ENCODE results near the gene FOLR1.
"Not testable (repeated sequence)": the region's sequence is repeated elsewhere in the genome, so short reads cannot be mapped to it uniquely, and the experiment has no call there.

The FOLR1 gene

DNA sequence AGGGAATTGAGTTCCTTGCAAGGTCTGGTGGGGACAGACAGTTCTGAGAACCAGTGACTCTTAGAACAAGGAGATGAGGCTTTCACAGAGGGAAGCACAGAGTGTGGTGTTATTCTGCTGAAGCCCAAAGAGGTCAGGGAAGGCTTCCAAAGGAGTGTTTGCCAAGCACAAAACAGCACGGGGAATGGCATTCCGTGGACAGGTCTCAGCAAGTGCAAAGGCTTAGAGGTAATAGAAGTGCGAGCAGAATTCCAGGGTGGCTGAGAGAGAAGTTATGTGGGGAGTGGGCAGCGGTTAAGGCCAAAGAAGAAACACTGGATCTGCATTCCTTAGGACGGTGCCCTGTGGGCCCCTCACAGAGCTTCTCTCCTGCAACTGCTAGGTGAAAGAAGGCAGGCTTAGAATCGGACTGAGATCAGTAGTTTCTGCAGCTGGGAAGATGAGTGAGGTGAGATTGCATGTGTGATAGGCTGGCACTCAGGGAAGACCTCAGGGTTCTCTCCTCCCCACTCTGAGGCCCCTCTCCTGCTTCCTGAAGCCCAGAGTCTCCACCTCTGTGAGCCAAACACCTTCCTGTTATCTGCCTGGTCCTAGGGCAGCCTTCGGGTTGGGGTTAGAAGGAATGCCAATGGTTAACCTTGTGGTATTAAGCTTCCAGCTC lies 10.9 kb upstream of the FOLR1 start:
- H3K9me3 ChIP-seq (ENCODE audit: control insufficient read depth in 1 of 2, low read length in 2 of 2); H3K4me3 ChIP-seq (ENCODE audit: low read depth in 1 of 2, low read length in 2 of 2); H3K27ac ChIP-seq (ENCODE audit: low read depth, low read length); H3K36me3 ChIP-seq (ENCODE audit: control insufficient read depth in 1 of 2, insufficient read depth in 2 of 2, low read length in 2 of 2); H3K4me1 ChIP-seq (ENCODE audit: control insufficient read depth in 1 of 2, insufficient read depth in 2 of 2, low read length in 2 of 2); H3K9ac ChIP-seq (ENCODE audit: low read depth in 1 of 2, low read length in 2 of 2); H3K27me3 ChIP-seq (ENCODE audit: control insufficient read depth in 1 of 2, insufficient read depth in 2 of 2, low read length in 2 of 2): not testable (repeated sequence)

DNA sequence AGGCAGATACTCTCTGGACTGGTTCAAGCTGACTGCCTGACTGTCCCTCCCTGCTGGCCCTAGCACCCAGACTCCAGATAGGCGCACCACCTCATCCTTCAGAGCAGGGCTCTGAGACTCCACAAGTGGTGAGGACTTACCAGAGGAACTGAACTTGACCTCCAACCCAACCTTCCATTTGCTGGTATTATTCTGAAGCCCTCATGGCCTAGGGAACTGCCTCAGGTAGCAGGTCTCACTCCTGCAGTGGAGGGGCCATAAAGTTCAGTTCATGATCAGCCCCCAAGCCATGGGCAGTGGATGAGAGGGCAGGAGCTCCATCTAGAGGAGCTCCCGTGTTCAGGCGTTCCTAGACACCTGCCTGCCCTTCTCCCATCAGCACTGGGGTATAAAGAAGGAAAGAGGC lies 10.4 kb upstream of the FOLR1 start:
- not testable (repeated sequence) for H3K27me3 ChIP-seq (ENCODE audit: control insufficient read depth in 1 of 2, insufficient read depth in 2 of 2, low read length in 2 of 2); H3K36me3 ChIP-seq (ENCODE audit: control insufficient read depth in 1 of 2, insufficient read depth in 2 of 2, low read length in 2 of 2); H3K9me3 ChIP-seq (ENCODE audit: control insufficient read depth in 1 of 2, low read length in 2 of 2); H3K9ac ChIP-seq (ENCODE audit: low read depth in 1 of 2, low read length in 2 of 2); H3K27ac ChIP-seq (ENCODE audit: low read depth, low read length); H3K4me3 ChIP-seq (ENCODE audit: low read depth in 1 of 2, low read length in 2 of 2); H3K4me1 ChIP-seq (ENCODE audit: control insufficient read depth in 1 of 2, insufficient read depth in 2 of 2, low read length in 2 of 2)

DNA sequence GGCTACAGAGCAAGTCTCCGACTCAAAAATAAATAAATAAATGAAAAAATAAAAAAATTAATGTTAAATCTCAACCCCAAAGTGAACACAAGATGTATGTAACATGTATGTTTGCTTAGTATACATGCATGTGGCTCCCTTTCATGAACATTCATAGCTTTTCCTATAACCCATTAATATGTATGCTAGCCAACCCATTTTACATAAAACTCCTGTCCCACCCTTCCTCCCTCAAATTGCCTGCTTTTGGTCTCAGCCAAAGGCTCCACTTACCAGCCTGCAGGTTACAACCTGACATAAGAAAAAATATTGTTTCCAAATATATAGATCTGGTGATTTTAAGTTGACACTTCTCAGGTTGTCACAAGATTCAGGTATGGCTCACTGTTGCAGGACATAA lies 3.7 kb upstream of the FOLR1 start:
- Histone ChIP-seq H3K4me3 (ENCODE audit: low read depth in 1 of 2, low read length in 2 of 2) (no peak overlapping the region), H3K9me3 (ENCODE audit: control insufficient read depth in 1 of 2, low read length in 2 of 2) (no peaks in the 10 kb centered on the region), H3K27ac (ENCODE audit: low read depth, low read length) (no peak overlapping the region), H3K27me3 (ENCODE audit: control insufficient read depth in 1 of 2, insufficient read depth in 2 of 2, low read length in 2 of 2) (no peaks in the 10 kb centered on the region), H3K36me3 (ENCODE audit: control insufficient read depth in 1 of 2, insufficient read depth in 2 of 2, low read length in 2 of 2) (no peaks in the 10 kb centered on the region), H3K4me1 (ENCODE audit: control insufficient read depth in 1 of 2, insufficient read depth in 2 of 2, low read length in 2 of 2) (no peaks in the 10 kb centered on the region), H3K9ac (ENCODE audit: low read depth in 1 of 2, low read length in 2 of 2) (no peak overlapping the region)

DNA sequence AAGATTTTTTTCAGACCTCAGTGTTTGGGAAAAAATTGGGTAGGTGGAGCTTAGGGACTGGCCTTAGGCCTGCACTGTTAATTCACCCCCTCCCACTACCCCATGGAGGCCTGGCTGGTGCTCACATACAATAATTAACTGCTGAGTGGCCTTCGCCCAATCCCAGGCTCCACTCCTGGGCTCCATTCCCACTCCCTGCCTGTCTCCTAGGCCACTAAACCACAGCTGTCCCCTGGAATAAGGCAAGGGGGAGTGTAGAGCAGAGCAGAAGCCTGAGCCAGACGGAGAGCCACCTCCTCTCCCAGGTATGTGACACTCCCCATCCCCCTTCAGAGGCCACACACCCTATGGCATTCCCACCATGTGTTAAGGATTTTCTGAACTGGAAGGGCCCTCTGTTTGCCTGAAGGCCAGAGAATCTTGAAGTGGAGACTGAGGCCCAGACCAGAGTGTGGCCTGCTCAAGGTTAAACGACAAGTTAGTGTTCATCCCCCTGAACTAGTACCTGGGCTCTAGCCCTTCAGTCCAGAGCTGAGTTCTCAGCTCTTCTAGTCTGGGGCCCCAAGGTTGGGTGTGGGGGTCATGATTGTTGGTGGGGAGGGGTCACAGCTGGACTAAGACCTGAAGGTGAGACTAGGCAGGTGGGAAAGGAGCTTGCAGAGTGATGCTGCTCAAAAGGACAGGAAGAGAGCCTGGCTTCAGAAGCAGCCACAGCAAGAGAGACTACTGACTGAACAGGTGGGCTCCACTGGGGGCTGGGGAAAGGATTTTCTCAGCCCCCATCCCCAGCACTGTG lies 2.3 kb upstream of the FOLR1 start:
- no peaks in the 10 kb centered on the region for H3K27me3 ChIP-seq (ENCODE audit: control insufficient read depth in 1 of 2, insufficient read depth in 2 of 2, low read length in 2 of 2)
- H3K36me3 ChIP-seq (ENCODE audit: control insufficient read depth in 1 of 2, insufficient read depth in 2 of 2, low read length in 2 of 2), result no peaks in the 10 kb centered on the region
- H3K9ac ChIP-seq (ENCODE audit: low read depth in 1 of 2, low read length in 2 of 2), result no peak overlapping the region
- no peak overlapping the region for H3K27ac ChIP-seq (ENCODE audit: low read depth, low read length)
- no peak overlapping the region for H3K4me3 ChIP-seq (ENCODE audit: low read depth in 1 of 2, low read length in 2 of 2)
- no peaks in the 10 kb centered on the region for H3K9me3 ChIP-seq (ENCODE audit: control insufficient read depth in 1 of 2, low read length in 2 of 2)
- no peaks in the 10 kb centered on the region for H3K4me1 ChIP-seq (ENCODE audit: control insufficient read depth in 1 of 2, insufficient read depth in 2 of 2, low read length in 2 of 2)

DNA sequence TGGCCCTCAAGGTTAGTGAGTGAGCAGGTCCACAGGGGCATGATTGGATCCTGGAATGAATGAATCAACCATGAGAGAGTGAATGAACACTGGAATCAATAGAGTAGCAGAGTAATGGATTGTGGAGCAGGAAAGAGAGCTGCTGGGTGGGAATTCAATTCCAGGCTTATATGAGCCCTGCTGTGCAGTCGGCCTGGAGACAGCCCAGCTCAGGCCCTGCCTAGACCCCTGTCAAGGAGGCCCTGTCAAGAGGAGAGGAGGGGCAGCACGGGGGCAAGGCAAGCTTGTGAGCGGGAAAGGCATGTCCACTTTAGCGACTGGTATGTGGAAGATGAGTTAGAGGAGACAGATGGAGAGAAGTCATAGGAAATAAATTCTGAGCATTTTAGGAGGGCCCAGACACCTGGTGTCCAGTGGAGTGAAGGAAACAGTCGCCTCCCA lies 1.3 kb upstream of the FOLR1 start:
- no peaks in the 10 kb centered on the region for H3K4me1 ChIP-seq (ENCODE audit: control insufficient read depth in 1 of 2, insufficient read depth in 2 of 2, low read length in 2 of 2)
- no peaks in the 10 kb centered on the region for H3K27me3 ChIP-seq (ENCODE audit: control insufficient read depth in 1 of 2, insufficient read depth in 2 of 2, low read length in 2 of 2)
- H3K27ac ChIP-seq (ENCODE audit: low read depth, low read length), result no peak overlapping the region
- no peak overlapping the region for H3K9ac ChIP-seq (ENCODE audit: low read depth in 1 of 2, low read length in 2 of 2)
- H3K9me3 ChIP-seq (ENCODE audit: control insufficient read depth in 1 of 2, low read length in 2 of 2), result no peaks in the 10 kb centered on the region
- H3K36me3 ChIP-seq (ENCODE audit: control insufficient read depth in 1 of 2, insufficient read depth in 2 of 2, low read length in 2 of 2), result no peaks in the 10 kb centered on the region
- no peak overlapping the region for H3K4me3 ChIP-seq (ENCODE audit: low read depth in 1 of 2, low read length in 2 of 2)

DNA sequence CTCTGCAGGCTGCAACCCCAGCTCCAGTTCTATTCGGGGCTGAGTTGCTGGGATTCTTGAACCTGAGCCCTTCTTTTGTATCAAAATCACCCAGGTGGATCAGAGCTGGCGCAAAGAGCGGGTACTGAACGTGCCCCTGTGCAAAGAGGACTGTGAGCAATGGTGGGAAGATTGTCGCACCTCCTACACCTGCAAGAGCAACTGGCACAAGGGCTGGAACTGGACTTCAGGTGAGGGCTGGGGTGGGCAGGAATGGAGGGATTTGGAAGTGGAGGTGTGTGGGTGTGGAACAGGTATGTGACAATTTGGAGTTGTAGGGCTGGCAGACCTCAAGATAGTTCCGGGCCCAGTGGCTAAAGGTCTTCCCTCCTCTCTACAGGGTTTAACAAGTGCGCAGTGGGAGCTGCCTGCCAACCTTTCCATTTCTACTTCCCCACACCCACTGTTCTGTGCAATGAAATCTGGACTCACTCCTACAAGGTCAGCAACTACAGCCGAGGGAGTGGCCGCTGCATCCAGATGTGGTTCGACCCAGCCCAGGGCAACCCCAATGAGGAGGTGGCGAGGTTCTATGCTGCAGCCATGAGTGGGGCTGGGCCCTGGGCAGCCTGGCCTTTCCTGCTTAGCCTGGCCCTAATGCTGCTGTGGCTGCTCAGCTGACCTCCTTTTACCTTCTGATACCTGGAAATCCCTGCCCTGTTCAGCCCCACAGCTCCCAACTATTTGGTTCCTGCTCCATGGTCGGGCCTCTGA lies 3.8 kb downstream of the FOLR1 start:
- Histone ChIP-seq H3K27ac (ENCODE audit: low read depth, low read length) (no peak overlapping the region), H3K9me3 (ENCODE audit: control insufficient read depth in 1 of 2, low read length in 2 of 2) (no peaks in the 10 kb centered on the region), H3K36me3 (ENCODE audit: control insufficient read depth in 1 of 2, insufficient read depth in 2 of 2, low read length in 2 of 2) (no peaks in the 10 kb centered on the region), H3K27me3 (ENCODE audit: control insufficient read depth in 1 of 2, insufficient read depth in 2 of 2, low read length in 2 of 2) (no peaks in the 10 kb centered on the region), H3K9ac (ENCODE audit: low read depth in 1 of 2, low read length in 2 of 2) (no peak overlapping the region), H3K4me1 (ENCODE audit: control insufficient read depth in 1 of 2, insufficient read depth in 2 of 2, low read length in 2 of 2) (no peaks in the 10 kb centered on the region), H3K4me3 (ENCODE audit: low read depth in 1 of 2, low read length in 2 of 2) (no peak overlapping the region)

DNA sequence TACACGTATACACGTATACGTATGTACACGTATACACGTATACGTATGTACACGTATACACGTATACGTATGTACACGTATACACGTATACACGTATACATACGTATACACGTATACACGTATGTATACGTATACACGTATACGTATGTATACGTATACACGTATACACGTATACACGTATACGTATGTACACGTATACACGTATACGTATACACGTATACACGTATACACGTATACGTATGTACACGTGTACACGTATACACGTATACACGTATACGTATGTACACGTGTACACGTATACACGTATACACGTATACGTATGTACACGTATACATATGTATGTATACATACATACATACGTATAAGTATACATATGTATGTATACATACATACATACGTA lies 9.5 kb downstream of the FOLR1 start:
- not testable (repeated sequence) for H3K4me1 ChIP-seq (ENCODE audit: control insufficient read depth in 1 of 2, insufficient read depth in 2 of 2, low read length in 2 of 2); H3K4me3 ChIP-seq (ENCODE audit: low read depth in 1 of 2, low read length in 2 of 2); H3K27ac ChIP-seq (ENCODE audit: low read depth, low read length); H3K9ac ChIP-seq (ENCODE audit: low read depth in 1 of 2, low read length in 2 of 2); H3K27me3 ChIP-seq (ENCODE audit: control insufficient read depth in 1 of 2, insufficient read depth in 2 of 2, low read length in 2 of 2); H3K9me3 ChIP-seq (ENCODE audit: control insufficient read depth in 1 of 2, low read length in 2 of 2); H3K36me3 ChIP-seq (ENCODE audit: control insufficient read depth in 1 of 2, insufficient read depth in 2 of 2, low read length in 2 of 2)

DNA sequence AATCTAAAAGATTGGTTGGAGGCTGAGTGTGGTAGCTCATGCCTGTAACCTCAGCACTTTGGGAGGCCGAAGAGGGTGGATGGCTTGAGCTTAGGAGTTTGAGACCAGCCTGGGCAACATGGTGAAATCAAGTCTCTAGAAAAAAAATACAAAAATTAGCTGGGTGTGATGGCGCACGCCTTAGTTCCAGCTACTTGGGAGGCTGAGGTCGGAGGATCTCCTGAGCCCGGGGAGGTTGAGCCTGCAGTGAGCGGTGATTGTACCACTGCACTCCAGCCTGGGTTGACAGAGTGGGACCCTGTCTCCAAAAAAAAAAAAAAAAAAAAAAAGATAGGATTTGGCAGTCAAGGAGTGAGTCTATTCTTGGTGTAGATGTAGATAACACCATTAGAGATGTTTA lies 10.6 kb downstream of the FOLR1 start:
- no peaks in the 10 kb centered on the region for H3K36me3 ChIP-seq (ENCODE audit: control insufficient read depth in 1 of 2, insufficient read depth in 2 of 2, low read length in 2 of 2)
- H3K9me3 ChIP-seq (ENCODE audit: control insufficient read depth in 1 of 2, low read length in 2 of 2), result no peaks in the 10 kb centered on the region
- H3K4me3 ChIP-seq (ENCODE audit: low read depth in 1 of 2, low read length in 2 of 2), result no peak overlapping the region
- no peaks in the 10 kb centered on the region for H3K27me3 ChIP-seq (ENCODE audit: control insufficient read depth in 1 of 2, insufficient read depth in 2 of 2, low read length in 2 of 2)
- H3K4me1 ChIP-seq (ENCODE audit: control insufficient read depth in 1 of 2, insufficient read depth in 2 of 2, low read length in 2 of 2), result no peaks in the 10 kb centered on the region
- H3K27ac ChIP-seq (ENCODE audit: low read depth, low read length), result no peak overlapping the region
- no peak overlapping the region for H3K9ac ChIP-seq (ENCODE audit: low read depth in 1 of 2, low read length in 2 of 2)

DNA sequence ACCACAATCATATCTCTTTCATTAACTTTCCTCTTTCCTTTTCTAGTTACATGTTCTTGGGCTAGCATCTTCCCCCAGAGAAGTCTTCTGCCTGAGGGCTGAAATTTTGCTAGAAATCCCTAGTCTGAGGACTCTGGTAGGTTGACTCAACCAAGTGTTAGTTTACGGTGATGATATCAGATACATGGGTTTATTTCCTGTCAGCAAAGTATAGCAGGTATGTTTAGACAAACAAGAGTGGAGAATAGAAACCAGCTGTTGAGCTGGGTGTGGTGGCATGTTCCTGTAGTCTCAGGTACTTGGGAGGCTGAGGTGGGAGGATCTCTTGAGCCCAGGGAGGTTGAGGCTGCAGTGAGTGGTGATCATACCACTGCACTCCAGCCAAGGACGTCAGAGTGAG lies 11.2 kb downstream of the FOLR1 start:
- Histone ChIP-seq H3K27ac (ENCODE audit: low read depth, low read length) (no peak overlapping the region), H3K9ac (ENCODE audit: low read depth in 1 of 2, low read length in 2 of 2) (no peak overlapping the region), H3K9me3 (ENCODE audit: control insufficient read depth in 1 of 2, low read length in 2 of 2) (no peaks in the 10 kb centered on the region), H3K4me1 (ENCODE audit: control insufficient read depth in 1 of 2, insufficient read depth in 2 of 2, low read length in 2 of 2) (no peaks in the 10 kb centered on the region), H3K36me3 (ENCODE audit: control insufficient read depth in 1 of 2, insufficient read depth in 2 of 2, low read length in 2 of 2) (no peaks in the 10 kb centered on the region), H3K4me3 (ENCODE audit: low read depth in 1 of 2, low read length in 2 of 2) (no peak overlapping the region), H3K27me3 (ENCODE audit: control insufficient read depth in 1 of 2, insufficient read depth in 2 of 2, low read length in 2 of 2) (no peaks in the 10 kb centered on the region)

DNA sequence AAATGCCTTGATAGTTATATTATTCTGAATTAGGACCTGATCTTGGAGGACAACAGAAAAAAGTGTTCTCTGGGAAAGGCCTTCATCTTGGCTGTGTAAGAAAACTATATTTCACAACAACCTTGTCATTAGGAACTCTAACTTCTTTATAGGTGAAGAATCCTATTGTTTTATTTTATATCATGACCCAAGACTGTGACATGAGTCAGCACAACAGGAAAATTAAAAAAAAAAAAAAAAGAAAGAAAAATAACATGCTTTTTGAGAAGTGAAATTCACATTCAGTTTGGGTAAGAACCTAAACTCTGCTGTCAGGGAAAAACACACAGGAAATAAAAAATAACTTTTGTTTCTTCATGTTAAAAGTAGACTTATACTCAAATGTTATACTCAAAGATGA lies 12.9 kb downstream of the FOLR1 start:
- Histone ChIP-seq H3K4me3 (ENCODE audit: low read depth in 1 of 2, low read length in 2 of 2) (no peak overlapping the region), H3K9ac (ENCODE audit: low read depth in 1 of 2, low read length in 2 of 2) (no peak overlapping the region), H3K36me3 (ENCODE audit: control insufficient read depth in 1 of 2, insufficient read depth in 2 of 2, low read length in 2 of 2) (no peaks in the 10 kb centered on the region), H3K27ac (ENCODE audit: low read depth, low read length) (no peak overlapping the region), H3K4me1 (ENCODE audit: control insufficient read depth in 1 of 2, insufficient read depth in 2 of 2, low read length in 2 of 2) (no peaks in the 10 kb centered on the region), H3K27me3 (ENCODE audit: control insufficient read depth in 1 of 2, insufficient read depth in 2 of 2, low read length in 2 of 2) (no peaks in the 10 kb centered on the region), H3K9me3 (ENCODE audit: control insufficient read depth in 1 of 2, low read length in 2 of 2) (no peaks in the 10 kb centered on the region)
